HepG2 (cell line): Measurements from ENCODE around the gene PEAK3. TPM values are rescaled to one million over a fixed set of nuclear protein-coding genes. Genes with fewer than 3 reads are reported as not detected.

ENCODE experiments used
- AGO1 ChIP-seq: fragments of 200-400 bp; formaldehyde crosslinking; IDR thresholded peaks from 2 replicates; pipeline ENCODE4 v1.6.1; 2017; ENCODE audit warnings: mild to moderate bottlenecking, low read depth, low read length, moderate library complexity; ENCODE audit not compliant: poor library complexity, severe bottlenecking
- CTCF ChIP-seq: sonication (generic); formaldehyde crosslinking; IDR thresholded peaks from 2 replicates; pipeline ENCODE4 v1.5.0; 2020; ENCODE audit warnings: mild to moderate bottlenecking, missing genetic modification reagents, moderate library complexity
- HDAC1 ChIP-seq: sonication (generic); formaldehyde crosslinking; IDR thresholded peaks from 2 replicates; pipeline ENCODE4 v1.5.1; 2020; ENCODE audit warnings: mild to moderate bottlenecking, missing genetic modification reagents
- LCORL ChIP-seq, 2 experiments: fragments of 450-650 bp in 1 of 2; sonication (generic) in 1 of 2; formaldehyde crosslinking in 1 of 2; IDR thresholded peaks; 2 replicates each; pipeline versions ENCODE4 v1.5.0 to v1.6.1; 2017 to 2020; ENCODE audit warnings: antibody characterized with exemption in 1 of 2, missing genetic modification reagents in 1 of 2
- MTA1 ChIP-seq: sonication (generic); formaldehyde crosslinking; IDR thresholded peaks from 2 replicates; pipeline ENCODE4 v1.4.0; 2020; ENCODE audit warnings: missing genetic modification reagents, mild to moderate bottlenecking, borderline replicate concordance
- NRL ChIP-seq: sonication (generic); formaldehyde crosslinking; IDR thresholded peaks from 2 replicates; pipeline ENCODE4 v1.5.0; 2020; ENCODE audit warnings: missing genetic modification reagents, mild to moderate bottlenecking, moderate library complexity, borderline replicate concordance
- POLR2AphosphoS5 ChIP-seq: IDR thresholded peaks from 2 replicates; pipeline ENCODE4 v1.6.1; 2012; ENCODE audit warnings: low read depth, low read length
- TRIM22 ChIP-seq: fragments of 450-650 bp; IDR thresholded peaks from 2 replicates; pipeline ENCODE4 v1.6.1; 2017
- ZBTB42 ChIP-seq: sonication (generic); formaldehyde crosslinking; IDR thresholded peaks from 2 replicates; pipeline ENCODE4 v1.5.0; 2020; ENCODE audit warnings: mild to moderate bottlenecking, missing genetic modification reagents
- ZFX ChIP-seq: sonication (generic); formaldehyde crosslinking; IDR thresholded peaks from 2 replicates; pipeline ENCODE4 v1.4.0; 2020; ENCODE audit warnings: mild to moderate bottlenecking, low read depth, missing genetic modification reagents, moderate library complexity
- ZNF205 ChIP-seq: IDR thresholded peaks from 2 replicates; pipeline ENCODE4 v1.6.1; 2018; ENCODE audit warnings: missing biosample characterization, missing genetic modification reagents
- ZNF574 ChIP-seq: sonication (generic); formaldehyde crosslinking; IDR thresholded peaks from 2 replicates; pipeline ENCODE4 v1.4.0; 2020; ENCODE audit warnings: missing genetic modification reagents
- ZNF788 ChIP-seq: sonication (generic); formaldehyde crosslinking; IDR thresholded peaks from 2 replicates; pipeline ENCODE4 v1.5.0; 2020; ENCODE audit warnings: mild to moderate bottlenecking, missing genetic modification reagents, borderline replicate concordance
- ZNF841 ChIP-seq: sonication (generic); formaldehyde crosslinking; IDR thresholded peaks from 2 replicates; pipeline ENCODE4 v1.8.1; 2023; ENCODE audit warnings: missing genetic modification reagents, borderline replicate concordance
- ZNF891 ChIP-seq: sonication (generic); formaldehyde crosslinking; IDR thresholded peaks from 2 replicates; pipeline ENCODE4 v1.5.0; 2020; ENCODE audit warnings: mild to moderate bottlenecking, missing genetic modification reagents
- polyA plus RNA-seq, 8 experiments: library from polyadenylated mRNA; depleted of rRNA in 3 of 8; stranded (reverse) in 7 of 8; unstranded in 1 of 8; fragments of >200 nt; fragmentation: Illumina TruSeq in 4 of 8; extraction: Trizol in 4 of 8; gene quantifications; 2 replicates each; pipeline versions ENCODE4 v1.2.1 to v1.2.3, GENCODE V29; 2011 to 2016; ENCODE audit warnings: low read depth in 4 of 8, missing spikeins in 1 of 8, mixed read lengths in 1 of 8; ENCODE audit not compliant: insufficient read depth in 1 of 8
- total RNA-seq, 5 experiments: library from RNA; depleted of rRNA; stranded (reverse); fragments of >200 nt; fragmentation: Illumina TruSeq; extraction: Trizol; gene quantifications; 2 replicates each; pipeline ENCODE4 v1.2.3, GENCODE V29; 2016; ENCODE audit warnings: low read depth in 1 of 5
- TF ChIP-seq, protein P1 (sequence below): sonication (generic); formaldehyde crosslinking; IDR thresholded peaks from 2 replicates; pipeline ENCODE4 v1.4.0; 2020; ENCODE audit warnings: missing genetic modification reagents
- TF ChIP-seq, protein P2 (sequence below): fragments of 450-650 bp; IDR thresholded peaks from 2 replicates; pipeline ENCODE4 v1.6.1; 2016
- TF ChIP-seq, protein P3 (sequence below): sonication (generic); formaldehyde crosslinking; IDR thresholded peaks from 2 replicates; pipeline ENCODE4 v1.8.0; 2022; ENCODE audit warnings: mild to moderate bottlenecking, missing genetic modification reagents

The PEAK3 gene
- total and polyA plus RNA-seq, 2 of the 13 experiments (the other 11 are each of a cell fraction or from before 2014, with no cell fraction given), result not detected

DNA sequence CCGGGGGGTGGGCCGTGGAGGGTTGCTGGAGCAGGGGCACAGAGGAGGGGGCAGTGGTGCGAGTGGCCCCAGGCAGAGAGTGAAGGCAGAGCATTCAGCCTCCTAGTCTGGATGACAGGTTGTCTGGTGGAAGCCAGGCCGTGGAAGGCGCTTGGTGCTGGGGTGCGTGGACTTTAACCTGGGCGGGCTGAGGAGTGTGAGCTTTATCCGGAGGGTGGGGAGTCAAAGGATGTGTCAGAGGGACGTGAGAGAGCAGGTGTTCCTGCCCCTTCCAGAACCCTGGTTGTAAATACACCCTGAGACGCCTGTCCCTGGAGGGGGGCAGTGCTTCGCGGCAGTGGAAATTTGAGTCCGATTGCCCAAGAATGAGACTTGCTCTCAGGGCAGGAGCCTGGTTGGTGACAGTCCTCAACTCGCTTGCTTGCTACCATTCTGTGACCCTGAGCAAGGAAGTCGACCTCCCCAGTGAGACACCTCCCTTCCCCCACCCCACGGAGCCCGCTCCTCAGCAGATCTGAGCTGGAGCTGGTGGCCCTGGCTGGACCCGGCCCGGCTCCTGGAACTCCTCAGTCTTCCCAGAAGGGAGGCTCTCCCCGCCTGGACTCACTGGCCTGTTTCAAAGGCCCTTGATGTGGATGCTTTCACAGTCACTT is 48.8 kb upstream of the PEAK3 start (continued):
- TF ChIP-seq ZNF574 (CRISPR knock-in tag) (peak; percentile 60), AGO1 (peak; percentile 22), CTCF (CRISPR knock-in tag) (peak; percentile 11; the same call in 1 of the 2 replicates), ZFX (CRISPR knock-in tag) (peak; percentile 52; the same call in 1 of the 2 replicates), LCORL (IDR thresholded peaks at IDR 0.05) (no peak), LCORL (CRISPR knock-in tag; IDR thresholded peaks at IDR 0.05) (peak; percentile 84), ZBTB42 (0 out of 2 replicates have a peak, but pooled peaks have one; percentile 49), ZNF841 (CRISPR knock-in tag) (no peak), ZNF891 (CRISPR knock-in tag) (0 out of 2 replicates have a peak, but pooled peaks have one; percentile 16), HDAC1 (peak; percentile 57; the same call in 1 of the 2 replicates), ZNF205 (CRISPR knock-in tag) (0 out of 2 replicates have a peak, but pooled peaks have one; percentile 5), MTA1 (CRISPR knock-in tag) (peak; percentile 37; the same call in 1 of the 2 replicates), ZNF788 (CRISPR knock-in tag) (peak; percentile 61; the same call in 1 of the 2 replicates), POLR2AphosphoS5 (peak; percentile 63), NRL (CRISPR knock-in tag) (no peak), TRIM22 (no peak)
- TF ChIP-seq, protein P1, sequence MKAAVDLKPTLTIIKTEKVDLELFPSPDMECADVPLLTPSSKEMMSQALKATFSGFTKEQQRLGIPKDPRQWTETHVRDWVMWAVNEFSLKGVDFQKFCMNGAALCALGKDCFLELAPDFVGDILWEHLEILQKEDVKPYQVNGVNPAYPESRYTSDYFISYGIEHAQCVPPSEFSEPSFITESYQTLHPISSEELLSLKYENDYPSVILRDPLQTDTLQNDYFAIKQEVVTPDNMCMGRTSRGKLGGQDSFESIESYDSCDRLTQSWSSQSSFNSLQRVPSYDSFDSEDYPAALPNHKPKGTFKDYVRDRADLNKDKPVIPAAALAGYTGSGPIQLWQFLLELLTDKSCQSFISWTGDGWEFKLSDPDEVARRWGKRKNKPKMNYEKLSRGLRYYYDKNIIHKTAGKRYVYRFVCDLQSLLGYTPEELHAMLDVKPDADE, result no peak
- TF ChIP-seq, protein P2, sequence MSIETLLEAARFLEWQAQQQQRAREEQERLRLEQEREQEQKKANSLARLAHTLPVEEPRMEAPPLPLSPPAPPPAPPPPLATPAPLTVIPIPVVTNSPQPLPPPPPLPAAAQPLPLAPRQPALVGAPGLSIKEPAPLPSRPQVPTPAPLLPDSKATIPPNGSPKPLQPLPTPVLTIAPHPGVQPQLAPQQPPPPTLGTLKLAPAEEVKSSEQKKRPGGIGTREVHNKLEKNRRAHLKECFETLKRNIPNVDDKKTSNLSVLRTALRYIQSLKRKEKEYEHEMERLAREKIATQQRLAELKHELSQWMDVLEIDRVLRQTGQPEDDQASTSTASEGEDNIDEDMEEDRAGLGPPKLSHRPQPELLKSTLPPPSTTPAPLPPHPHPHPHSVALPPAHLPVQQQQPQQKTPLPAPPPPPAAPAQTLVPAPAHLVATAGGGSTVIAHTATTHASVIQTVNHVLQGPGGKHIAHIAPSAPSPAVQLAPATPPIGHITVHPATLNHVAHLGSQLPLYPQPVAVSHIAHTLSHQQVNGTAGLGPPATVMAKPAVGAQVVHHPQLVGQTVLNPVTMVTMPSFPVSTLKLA, result peak; percentile 23; the same call in 1 of the 2 replicates
- TF ChIP-seq, protein P3, sequence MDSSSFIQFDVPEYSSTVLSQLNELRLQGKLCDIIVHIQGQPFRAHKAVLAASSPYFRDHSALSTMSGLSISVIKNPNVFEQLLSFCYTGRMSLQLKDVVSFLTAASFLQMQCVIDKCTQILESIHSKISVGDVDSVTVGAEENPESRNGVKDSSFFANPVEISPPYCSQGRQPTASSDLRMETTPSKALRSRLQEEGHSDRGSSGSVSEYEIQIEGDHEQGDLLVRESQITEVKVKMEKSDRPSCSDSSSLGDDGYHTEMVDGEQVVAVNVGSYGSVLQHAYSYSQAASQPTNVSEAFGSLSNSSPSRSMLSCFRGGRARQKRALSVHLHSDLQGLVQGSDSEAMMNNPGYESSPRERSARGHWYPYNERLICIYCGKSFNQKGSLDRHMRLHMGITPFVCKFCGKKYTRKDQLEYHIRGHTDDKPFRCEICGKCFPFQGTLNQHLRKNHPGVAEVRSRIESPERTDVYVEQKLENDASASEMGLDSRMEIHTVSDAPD (CRISPR knock-in tag), result no peak
